H1 (cell line): ENCODE data around the gene DCLK1.

ENCODE experiments used
- CHD1 ChIP-seq: IDR thresholded peaks from 2 replicates; pipeline ENCODE4 v1.6.1; 2012; ENCODE audit warnings: low read depth, low read length, improper control_type of control experiment
- EP300 ChIP-seq, 2 experiments: IDR thresholded peaks; 1 replicate in 1 of 2; 2 replicates in 1 of 2; pipeline ENCODE4 v1.6.1; 2011 to 2012; ENCODE audit warnings: low read depth in 2 of 2, low read length in 2 of 2, mild to moderate bottlenecking in 2 of 2, borderline replicate concordance in 1 of 2, inconsistent platforms in 1 of 2, moderate library complexity in 1 of 2
- EZH2 ChIP-seq: fragments of 200-600 bp; sonication (generic); IDR thresholded peaks from 2 replicates; pipeline ENCODE4 v1.7.1; 2012; ENCODE audit warnings: low read depth, mild to moderate bottlenecking, moderate library complexity, low read length, inconsistent platforms; ENCODE audit not compliant: severe bottlenecking
- GABPA ChIP-seq: IDR thresholded peaks from 2 replicates; pipeline ENCODE4 v1.6.1; 2011; ENCODE audit warnings: mild to moderate bottlenecking, low read length, moderate library complexity, borderline replicate concordance; ENCODE audit not compliant: insufficient read depth
- JUN ChIP-seq: IDR thresholded peaks from 2 replicates; pipeline ENCODE4 v1.6.1; 2011; ENCODE audit warnings: low read depth, mild to moderate bottlenecking, improper control_type of control experiment, low read length
- KDM5A ChIP-seq: fragments of 200-600 bp; IDR thresholded peaks from 2 replicates; pipeline ENCODE4 v1.7.1; 2012; ENCODE audit warnings: mild to moderate bottlenecking, low read length, inconsistent platforms, mixed read lengths
- NANOG ChIP-seq: IDR thresholded peaks from 2 replicates; pipeline ENCODE4 v1.6.1; 2011; ENCODE audit warnings: low read length, low read depth, mild to moderate bottlenecking, inconsistent platforms; ENCODE audit not compliant: insufficient read depth, poor library complexity, severe bottlenecking
- SP1 ChIP-seq: IDR thresholded peaks from 2 replicates; pipeline ENCODE4 v1.6.1; 2011; ENCODE audit warnings: low read depth, low read length

DNA sequence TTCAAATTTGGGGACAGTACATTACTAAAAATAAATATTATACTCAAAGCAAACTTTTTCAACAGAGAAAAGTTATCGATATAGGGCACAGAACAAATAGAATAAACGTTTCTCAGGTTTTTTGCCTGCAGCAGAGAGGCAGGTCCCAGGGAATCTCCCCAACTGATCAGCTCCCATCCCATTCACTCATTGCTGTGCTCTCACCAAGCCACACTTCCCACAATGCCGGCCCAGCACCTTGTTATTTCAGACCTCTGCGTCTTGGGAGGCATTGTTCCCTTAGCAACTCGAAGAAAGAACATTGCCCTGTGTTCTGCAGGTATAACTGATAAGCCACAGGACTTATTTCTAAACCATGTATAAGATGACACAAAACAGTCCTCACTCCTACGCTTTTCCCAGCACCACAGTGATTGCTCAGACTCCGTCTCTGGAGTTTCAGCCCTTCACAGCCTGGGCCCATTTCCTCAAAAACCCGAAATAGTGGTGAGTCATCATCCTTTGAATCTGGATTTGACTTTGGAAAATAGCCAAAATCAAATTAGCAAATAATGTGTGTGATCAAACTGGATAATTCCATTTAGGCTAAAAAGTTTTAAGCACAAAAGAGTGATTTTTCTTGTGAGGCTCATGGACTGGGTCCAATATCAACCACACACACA is 100.4 kb downstream of the DCLK1 start:
- TF ChIP-seq SP1 (no peak), GABPA (no peak), EP300 (IDR thresholded peaks at IDR 0.05; ENCODE audit: borderline replicate concordance in 1 of 2, low read depth in 2 of 2, low read length in 2 of 2) (no peak), NANOG (no peak), JUN (no peak), KDM5A (no peak), EZH2 (no peak), CHD1 (no peak)
